Right lung (tissue), 10 donors: ENCODE data around the gene PHC1. TPM values are rescaled to one million over a fixed set of nuclear protein-coding genes. Genes with fewer than 3 reads are reported as not detected.
"Not testable (repeated sequence)": the region's sequence is repeated elsewhere in the genome, so short reads cannot be mapped to it uniquely, and the experiment has no call there.

Experiments
- DNase-seq, 2 donors: peaks; one replicate each; pipeline ENCODE4 v3.0.0-alpha.2; 2013
- long read RNA-seq, 8 donors: transcript quantifications; one replicate each; lab custom pipeline, GENCODE V29; 2026
- polyA plus RNA-seq, 5 donors: library from polyadenylated mRNA; unstranded; fragments of 120-200 nt; gene quantifications; one replicate each; pipeline versions ENCODE4 v1.2.1 to v1.2.3, GENCODE V29; 2013; ENCODE audit warnings: inconsistent platforms in 1 of 5, low replicate concordance in 1 of 5; ENCODE audit not compliant: insufficient read length in 5 of 5, insufficient read depth in 1 of 5

Gene PHC1
- polyA plus RNA-seq = 100 to 1,000 TPM in 2 of 5 donors, 10 to 100 TPM in 3; 69.7 to 125 (median 90.8) TPM
- long read RNA-seq, donor 1, partial matches to known transcripts = 99 of 150 reads
- long read RNA-seq, donor 1, other reads (novel, unspliced or antisense) = 50 of 150 reads
- long read RNA-seq, donor 2, partial matches to known transcripts = 19 of 20 reads
- long read RNA-seq, donor 2, other reads (novel, unspliced or antisense) = 0 of 20 reads
- long read RNA-seq, donor 3, partial matches to known transcripts = 174 of 174 reads
- long read RNA-seq, donor 3, other reads (novel, unspliced or antisense) = 0 of 174 reads
- long read RNA-seq, donor 4, partial matches to known transcripts = 69 of 70 reads
- long read RNA-seq, donor 4, other reads (novel, unspliced or antisense) = 0 of 70 reads
- long read RNA-seq, donor 5, partial matches to known transcripts = 73 of 73 reads
- long read RNA-seq, donor 5, other reads (novel, unspliced or antisense) = 0 of 73 reads
- long read RNA-seq, donor 6, partial matches to known transcripts = 75 of 89 reads
- long read RNA-seq, donor 6, other reads (novel, unspliced or antisense) = 11 of 89 reads
- long read RNA-seq, donor 7, partial matches to known transcripts = 194 of 237 reads
- long read RNA-seq, donor 7, other reads (novel, unspliced or antisense) = 41 of 237 reads
- long read RNA-seq, donor 8, partial matches to known transcripts = 25 of 25 reads
- long read RNA-seq, donor 8, other reads (novel, unspliced or antisense) = 0 of 25 reads

GRCh38 chr12:8914033-8914715, at the start of gene PHC1:
Gene PHC1 (plus strand): TSS chr12:8914509. CDS start chr12:8917678, 3,169 bp downstream.
- DNase-seq = peak; percentile 89 to 90

- DNase-seq = no peak
Observed at GRCh38 chr12:8866429-8866828, 47.9 kb upstream of the PHC1 start.

- DNase-seq = no peak
Observed at GRCh38 chr12:8867009-8867408, 47.3 kb upstream of the PHC1 start.

GRCh38 chr12:8867786-8868185, 46.5 kb upstream of the PHC1 start:
- no peak for DNase-seq

- no peak for DNase-seq
Observed at GRCh38 chr12:8870586-8870985, 43.7 kb upstream of the PHC1 start.

- no peak for DNase-seq
Observed at GRCh38 chr12:8871068-8871467, 43.2 kb upstream of the PHC1 start.

GRCh38 chr12:8876887-8877286, 37.4 kb upstream of the PHC1 start:
- no peak for DNase-seq

GRCh38 chr12:8886502-8887284, 27.6 kb upstream of the PHC1 start:
- no peak for DNase-seq

GRCh38 chr12:8887285-8887715, 27.0 kb upstream of the PHC1 start:
- no peak for DNase-seq

- DNase-seq = peak; percentile 56 to 66
Observed at GRCh38 chr12:8890313-8891085, 23.8 kb upstream of the PHC1 start.

GRCh38 chr12:8891976-8892375, 22.3 kb upstream of the PHC1 start:
- DNase-seq = no peak

- no peak for DNase-seq
Observed at GRCh38 chr12:8894378-8894777, 19.9 kb upstream of the PHC1 start.

- DNase-seq = no peak
Observed at GRCh38 chr12:8894986-8895385, 19.3 kb upstream of the PHC1 start.

- DNase-seq = no peak
Observed at GRCh38 chr12:8897081-8897480, 17.2 kb upstream of the PHC1 start.

- no peak for DNase-seq
Observed at GRCh38 chr12:8899830-8900229, 14.5 kb upstream of the PHC1 start.

GRCh38 chr12:8902703-8903102, 11.6 kb upstream of the PHC1 start:
- DNase-seq = not testable (repeated sequence)

- DNase-seq = no peak
Observed at GRCh38 chr12:8903646-8904045, 10.7 kb upstream of the PHC1 start.

GRCh38 chr12:8904665-8905064, 9.6 kb upstream of the PHC1 start:
- DNase-seq = no peak

GRCh38 chr12:8905546-8905945, 8.8 kb upstream of the PHC1 start:
- DNase-seq = no peak

- no peak for DNase-seq
Observed at GRCh38 chr12:8906266-8907180, 7.8 kb upstream of the PHC1 start.
